Left renal pelvis (tissue), 4 donors: ENCODE measurements around the gene SEC22B. TPM values are rescaled to one million over a fixed set of nuclear protein-coding genes. Genes with fewer than 3 reads are reported as not detected.
"Not testable (repeated sequence)": the region's sequence is repeated elsewhere in the genome, so short reads cannot be mapped to it uniquely, and the experiment has no call there.

Source experiments
- DNase-seq, 4 donors: peaks; one replicate each; pipeline ENCODE4 v3.0.0-alpha.2; 2013; ENCODE audit warnings: low read depth in 4 of 4, low spot score in 3 of 4
- polyA plus RNA-seq, 4 donors: library from polyadenylated mRNA; unstranded; fragments of 120-200 nt; gene quantifications; one replicate each; pipeline ENCODE4 v1.2.1, GENCODE V29; 2013; ENCODE audit not compliant: insufficient read length in 4 of 4

The SEC22B gene
- polyA plus RNA-seq, 4 donors = 38.4 to 47.4 (median 43.0) TPM

DNA sequence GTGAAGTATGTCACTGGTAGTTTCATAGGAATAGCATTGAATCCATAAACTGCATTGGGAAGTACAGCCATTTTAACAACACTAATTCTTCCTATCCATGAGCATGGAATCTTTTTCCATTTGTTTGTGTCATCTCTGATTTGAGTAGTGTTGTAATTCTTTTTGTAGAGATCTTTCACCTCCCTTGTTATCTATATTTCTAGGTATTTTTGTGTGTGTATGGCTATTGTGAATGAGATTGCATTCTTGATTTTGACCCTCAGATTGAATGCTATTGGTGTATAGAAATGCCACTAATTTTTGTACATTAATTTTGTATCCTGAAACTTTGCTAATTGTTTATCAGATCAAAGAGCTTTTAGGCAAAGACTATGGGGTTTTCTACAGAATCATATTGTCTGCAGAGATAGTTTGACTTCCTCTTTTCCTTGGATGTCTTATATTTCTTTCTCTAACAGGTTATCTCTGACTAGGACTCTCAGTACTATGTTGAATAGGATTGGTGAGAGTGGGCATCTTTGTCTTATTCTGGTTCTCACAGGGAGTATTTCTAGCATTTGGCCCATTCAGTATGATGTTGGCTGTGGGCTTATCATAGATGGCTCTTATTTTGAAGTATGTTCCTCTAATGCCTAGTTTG, 26.8 kb downstream of the SEC22B start:
- not testable (repeated sequence) for DNase-seq

- not testable (repeated sequence) for DNase-seq
These were observed 30.5 kb downstream of the SEC22B start for GRCh38 chr1:120145806-120146205.

GRCh38 chr1:120144626-120145025, 31.7 kb downstream of the SEC22B start:
- DNase-seq = not testable (repeated sequence)

GRCh38 chr1:120144169-120144568, 32.2 kb downstream of the SEC22B start:
- not testable (repeated sequence) for DNase-seq

- DNase-seq = not testable (repeated sequence)
These were observed 33.0 kb downstream of the SEC22B start for GRCh38 chr1:120143334-120143733.

- DNase-seq = not testable (repeated sequence)
These were observed 33.6 kb downstream of the SEC22B start for GRCh38 chr1:120142512-120143263.

GRCh38 chr1:120141865-120142264, 34.5 kb downstream of the SEC22B start:
- not testable (repeated sequence) for DNase-seq

GRCh38 chr1:120140656-120141265, 35.6 kb downstream of the SEC22B start:
- not testable (repeated sequence) for DNase-seq

GRCh38 chr1:120136086-120136485, 40.2 kb downstream of the SEC22B start:
- not testable (repeated sequence) for DNase-seq

GRCh38 chr1:120133928-120134325, 42.4 kb downstream of the SEC22B start:
- not testable (repeated sequence) for DNase-seq

DNA sequence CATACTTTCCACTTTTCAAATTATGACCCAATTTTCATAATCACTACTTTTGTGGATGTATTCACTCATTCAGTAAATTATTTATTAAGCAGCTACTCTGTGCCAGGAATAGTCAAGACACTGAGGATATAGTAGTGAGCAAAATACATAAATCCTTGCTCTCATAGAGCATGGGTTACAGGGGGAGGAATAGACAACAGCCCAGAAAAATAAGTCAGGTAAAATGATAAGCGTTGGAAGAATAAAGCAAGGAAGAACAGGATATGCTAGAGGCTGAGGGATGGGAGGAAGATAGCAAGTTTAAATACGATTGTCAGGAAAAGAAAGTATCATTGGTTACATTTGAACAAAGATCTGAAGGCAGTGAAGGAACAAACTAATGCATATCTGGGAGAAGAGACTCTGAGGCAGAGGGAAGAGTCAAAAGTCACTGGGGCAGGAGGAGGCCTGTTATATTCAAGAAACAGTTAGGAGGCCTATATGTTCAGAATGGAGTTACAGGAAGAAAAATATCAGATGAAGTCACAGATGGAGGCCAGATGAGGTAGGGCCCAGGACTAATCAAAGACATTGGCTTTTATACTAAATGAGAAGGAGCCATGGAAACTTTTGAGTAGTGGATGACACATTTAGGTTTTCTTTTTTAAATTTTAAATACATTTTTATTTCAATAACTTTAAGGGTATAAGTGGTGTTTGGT, 42.9 kb downstream of the SEC22B start:
- no peak for DNase-seq

DNA sequence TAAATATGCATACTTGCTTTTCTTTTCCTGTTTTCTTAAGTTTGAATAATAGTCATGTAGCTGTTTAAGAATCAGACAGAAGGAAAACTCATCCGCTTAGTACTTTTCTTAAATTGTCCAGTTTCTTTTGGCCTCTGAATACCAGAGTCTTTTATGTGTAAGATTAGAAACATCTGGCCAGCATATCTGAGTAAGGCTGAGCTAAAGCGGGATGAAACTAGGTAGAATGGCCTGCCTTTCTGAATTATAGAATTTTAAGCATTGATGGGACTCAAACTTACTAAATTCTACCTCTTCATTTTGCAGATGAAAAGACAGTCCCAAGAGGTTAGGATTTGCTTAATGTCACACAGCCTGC, 43.9 kb downstream of the SEC22B start:
- DNase-seq = not testable (repeated sequence)

DNA sequence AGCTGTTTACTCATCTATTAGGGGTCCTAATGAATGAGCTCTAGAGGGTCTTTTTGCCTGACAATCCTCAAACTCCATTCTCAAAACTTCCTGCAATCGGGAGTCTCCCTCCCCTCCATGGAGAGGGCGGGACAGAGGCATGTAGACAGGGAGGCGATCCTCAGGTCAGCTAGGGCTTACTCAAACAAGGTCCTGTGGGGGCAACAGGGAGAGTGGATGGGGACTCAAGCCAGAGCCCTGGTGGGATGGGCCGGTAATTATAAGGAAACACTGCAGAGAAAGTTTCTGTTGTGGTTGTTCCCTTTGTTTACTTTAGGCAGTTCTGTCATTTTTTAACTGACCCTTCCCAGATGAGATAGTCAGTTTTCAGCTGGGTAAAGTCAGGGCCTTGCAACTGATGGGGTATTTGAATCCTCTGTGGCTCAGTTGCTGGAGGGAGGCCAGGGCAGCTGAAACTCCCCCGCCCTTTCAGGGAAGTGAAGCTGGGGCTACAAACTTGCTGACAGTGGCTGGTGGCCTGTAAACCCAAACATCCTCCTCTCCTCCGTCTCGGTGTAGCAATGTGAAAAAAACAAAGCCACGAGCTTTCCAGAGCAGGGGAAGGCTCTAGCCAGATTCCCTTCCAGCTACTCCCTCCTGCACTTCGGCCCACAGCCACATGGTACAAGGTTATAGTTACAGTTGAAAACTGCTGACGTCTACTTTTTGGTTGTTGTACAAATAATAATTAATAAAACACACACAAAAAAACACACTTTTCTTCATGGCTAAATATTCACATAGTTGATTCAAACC, 44.5 kb downstream of the SEC22B start:
- peak in 1 of 4 donors; percentile 59 for DNase-seq

DNA sequence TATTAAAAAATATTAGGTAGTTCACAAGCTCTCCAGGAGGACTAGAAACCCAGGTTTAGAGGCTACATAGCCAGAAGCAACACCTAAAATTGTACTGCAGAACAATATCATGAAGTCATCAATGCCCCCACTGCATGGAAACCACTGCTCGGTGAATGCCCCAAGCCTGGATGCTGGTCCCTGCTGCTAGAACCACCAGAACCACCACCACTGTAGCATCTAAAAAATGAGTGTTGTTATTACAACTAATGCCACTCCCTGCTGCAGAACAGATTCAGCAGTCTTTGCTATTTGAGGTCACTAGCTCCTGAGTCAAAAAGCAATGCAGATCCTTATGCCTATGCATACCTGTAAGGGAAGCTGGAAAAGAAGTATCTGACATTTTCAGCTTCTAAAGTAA, 48.4 kb downstream of the SEC22B start:
- DNase-seq = not testable (repeated sequence)

- not testable (repeated sequence) for DNase-seq
These were observed 50.1 kb downstream of the SEC22B start for GRCh38 chr1:120126216-120126615.

DNA sequence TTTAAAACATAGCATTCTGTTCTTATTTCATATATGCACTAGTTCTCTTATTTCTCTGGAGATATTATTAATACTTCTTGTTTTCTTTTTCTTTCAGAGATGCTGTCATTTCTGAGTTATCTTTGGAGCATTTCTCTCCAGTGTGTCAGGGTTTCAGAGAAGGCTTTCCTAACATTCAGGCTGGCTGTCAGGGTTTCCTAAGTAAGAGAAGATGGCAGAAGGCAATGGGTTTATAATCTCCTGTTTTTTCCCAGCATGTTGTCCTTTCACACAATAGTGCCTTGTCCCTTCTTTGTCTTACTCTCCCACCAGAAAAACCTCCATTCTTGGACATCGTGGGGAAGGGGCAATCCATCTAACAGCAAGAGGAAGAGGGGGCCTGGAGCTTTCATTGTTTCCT, 51.7 kb downstream of the SEC22B start:
- not testable (repeated sequence) for DNase-seq

DNA sequence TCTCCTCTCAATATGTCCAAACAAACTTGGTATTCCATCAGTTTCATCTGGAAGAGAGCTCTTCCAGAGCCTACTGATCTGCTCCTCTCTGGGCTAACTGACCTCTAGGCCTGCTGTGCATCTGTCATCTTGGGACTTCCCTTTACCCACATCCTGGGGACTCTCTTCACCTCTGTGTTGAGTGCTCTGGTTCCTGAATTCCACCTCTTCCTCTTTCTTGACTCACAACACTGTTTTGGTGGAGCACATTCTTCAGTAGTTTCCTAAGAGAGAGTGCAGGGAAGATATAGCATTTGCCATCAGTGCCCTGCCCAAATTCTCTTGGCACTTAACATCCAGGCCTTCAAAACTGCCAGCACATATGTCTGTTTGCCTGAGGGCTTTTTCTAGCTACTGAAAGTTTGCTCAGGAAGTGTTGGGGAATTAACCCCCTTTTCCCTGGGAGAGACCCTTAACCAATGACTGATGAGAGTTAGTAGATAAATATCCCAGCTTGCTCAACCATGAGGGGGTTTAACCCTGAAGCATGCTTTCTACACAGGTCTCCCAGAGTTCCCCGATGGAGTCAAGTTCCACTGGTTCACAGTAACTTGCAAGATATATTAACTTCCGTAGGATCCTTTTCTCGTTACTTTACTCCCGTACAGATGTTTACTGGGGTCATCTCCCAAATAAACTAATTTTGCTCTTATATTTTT, 52.4 kb downstream of the SEC22B start:
- not testable (repeated sequence) for DNase-seq

- DNase-seq = not testable (repeated sequence)
These were observed 53.9 kb downstream of the SEC22B start for GRCh38 chr1:120122262-120122893.

DNA sequence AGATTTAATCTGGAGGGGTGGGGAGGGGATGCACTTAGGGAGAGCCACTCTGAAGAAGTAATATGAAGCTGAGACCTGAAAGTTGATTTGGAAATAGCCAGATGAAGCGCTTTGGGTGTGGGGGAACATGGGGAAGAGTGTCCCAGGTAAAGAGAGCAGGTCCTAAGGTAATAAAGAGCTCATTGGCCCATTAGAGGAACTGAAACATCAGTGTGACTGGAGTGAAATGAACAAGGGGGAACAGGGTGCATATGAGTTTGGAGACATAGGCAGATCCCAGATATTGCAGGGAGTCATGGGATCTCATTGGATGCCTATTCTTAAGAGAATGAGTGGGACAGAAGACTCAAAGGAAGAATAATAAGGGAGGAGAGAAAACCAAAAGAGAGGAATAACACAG, 54.5 kb downstream of the SEC22B start:
- DNase-seq = not testable (repeated sequence)
